Epidermal melanocyte (primary cell): ENCODE data around the gene TUBAL3.
"Not testable (repeated sequence)": the region's sequence is repeated elsewhere in the genome, so short reads cannot be mapped to it uniquely, and the experiment has no call there.

Source experiments
- DNase-seq: peaks from one replicate; pipeline ENCODE4 v3.0.0; 2011; ENCODE audit warnings: low spot score; ENCODE audit not compliant: insufficient read length

Gene TUBAL3

DNA sequence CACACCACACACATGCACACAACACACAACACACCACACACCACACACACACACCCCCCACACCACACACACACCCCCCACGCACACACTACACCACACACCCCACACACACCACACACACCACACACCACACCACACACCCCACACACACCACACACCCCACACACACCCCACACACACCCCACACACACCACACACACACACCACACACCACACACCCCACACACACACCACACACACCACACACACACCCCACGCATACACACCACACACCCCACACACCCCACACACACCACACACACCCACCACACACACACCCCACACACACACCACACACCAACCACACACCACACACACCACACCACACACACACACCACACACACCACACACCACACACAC is 23.4 kb downstream of the TUBAL3 start:
- no peak for DNase-seq

GRCh38 chr10:5380395-5380794 is 24.2 kb downstream of the TUBAL3 start:
- not testable (repeated sequence) for DNase-seq

DNA sequence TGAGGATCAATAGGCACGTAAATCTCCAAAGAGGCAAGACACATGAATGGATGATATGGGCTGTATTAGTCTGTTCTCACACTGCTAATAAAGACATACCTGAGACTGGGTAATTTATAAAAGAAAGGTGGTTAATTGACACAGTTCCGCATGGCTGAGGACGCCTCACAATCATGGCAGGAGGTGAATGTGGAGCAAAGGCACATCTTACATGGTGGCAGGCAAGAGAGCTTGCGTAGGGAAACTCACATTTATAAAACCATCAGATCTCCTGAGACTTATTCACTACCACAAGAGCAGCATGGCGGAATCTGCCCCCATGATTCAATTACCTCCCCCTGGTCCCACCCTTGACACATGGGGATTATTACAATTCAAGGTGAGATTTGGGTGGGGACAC is 25.4 kb downstream of the TUBAL3 start:
- DNase-seq, result not testable (repeated sequence)

DNA sequence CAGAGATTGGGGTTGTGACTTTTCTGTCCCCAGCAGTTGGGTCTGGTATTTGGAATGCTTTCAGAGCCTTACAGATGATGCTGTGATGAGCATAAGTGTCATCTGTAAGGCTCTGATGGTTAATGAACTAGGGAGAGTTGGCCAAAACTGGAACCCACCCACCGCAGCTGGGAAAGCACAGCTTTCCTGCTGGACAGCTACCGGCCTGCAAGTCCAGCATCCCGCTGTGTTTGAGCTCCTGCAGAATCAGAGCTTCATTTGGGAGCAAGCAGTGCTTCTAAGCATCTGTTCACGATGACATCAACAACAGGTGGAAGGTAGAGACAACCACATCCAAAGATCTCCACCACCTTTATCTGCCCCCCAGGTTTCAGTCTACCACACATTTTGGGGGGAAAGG is 28.2 kb downstream of the TUBAL3 start:
- no peak for DNase-seq

DNA sequence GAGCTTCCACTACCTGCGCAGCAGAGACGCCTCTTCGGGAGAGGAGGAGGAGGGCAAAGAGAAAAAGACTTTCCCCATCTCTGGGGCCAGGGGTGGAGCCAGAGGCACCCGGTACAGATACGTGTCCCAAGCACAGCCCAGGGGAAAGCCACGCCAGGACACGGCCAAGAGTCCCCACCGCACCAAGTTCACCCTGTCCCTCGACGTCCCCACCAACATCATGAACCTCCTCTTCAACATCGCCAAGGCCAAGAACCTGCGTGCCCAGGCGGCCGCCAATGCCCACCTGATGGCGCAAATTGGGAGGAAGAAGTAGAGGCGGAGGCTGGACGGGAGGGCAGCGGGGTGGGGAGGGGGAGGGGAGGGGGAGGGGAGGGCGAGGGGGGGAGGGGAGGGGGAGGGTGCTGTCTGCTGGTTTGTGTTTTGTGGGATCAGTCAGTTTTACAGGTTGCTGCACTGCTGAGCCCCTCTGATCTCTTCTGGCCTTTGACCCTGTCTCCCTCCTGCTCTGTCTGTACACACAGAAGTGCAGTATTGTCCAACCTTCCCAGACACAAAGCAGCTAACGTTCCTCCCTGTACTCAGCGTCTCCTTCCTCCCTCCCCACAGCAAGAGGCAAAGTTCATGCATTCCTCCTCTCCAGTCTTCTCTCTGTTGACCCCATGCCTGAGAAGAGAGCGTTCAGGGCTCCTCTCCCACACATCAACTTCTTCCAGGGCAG is 30.6 kb downstream of the TUBAL3 start:
- no peak for DNase-seq

DNA sequence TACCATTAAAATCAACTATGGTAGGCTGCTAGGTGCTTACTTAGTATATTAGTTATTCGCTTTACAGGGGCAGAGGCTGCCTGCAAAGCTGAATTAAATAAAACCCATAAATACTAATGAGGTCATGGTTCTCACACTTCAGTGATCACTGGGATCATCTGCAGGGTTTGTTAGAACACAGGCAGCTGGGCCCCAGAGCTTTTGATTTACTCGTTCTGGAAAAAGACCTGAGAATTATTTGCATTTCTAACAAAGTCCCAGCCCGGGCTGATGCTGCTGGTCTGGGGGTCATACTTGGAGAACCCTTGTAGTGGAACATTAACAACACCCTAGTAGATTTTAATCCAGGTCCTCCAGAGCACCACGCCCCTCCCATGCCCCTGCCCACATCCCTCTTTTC is 31.3 kb downstream of the TUBAL3 start:
- DNase-seq, result no peak

DNA sequence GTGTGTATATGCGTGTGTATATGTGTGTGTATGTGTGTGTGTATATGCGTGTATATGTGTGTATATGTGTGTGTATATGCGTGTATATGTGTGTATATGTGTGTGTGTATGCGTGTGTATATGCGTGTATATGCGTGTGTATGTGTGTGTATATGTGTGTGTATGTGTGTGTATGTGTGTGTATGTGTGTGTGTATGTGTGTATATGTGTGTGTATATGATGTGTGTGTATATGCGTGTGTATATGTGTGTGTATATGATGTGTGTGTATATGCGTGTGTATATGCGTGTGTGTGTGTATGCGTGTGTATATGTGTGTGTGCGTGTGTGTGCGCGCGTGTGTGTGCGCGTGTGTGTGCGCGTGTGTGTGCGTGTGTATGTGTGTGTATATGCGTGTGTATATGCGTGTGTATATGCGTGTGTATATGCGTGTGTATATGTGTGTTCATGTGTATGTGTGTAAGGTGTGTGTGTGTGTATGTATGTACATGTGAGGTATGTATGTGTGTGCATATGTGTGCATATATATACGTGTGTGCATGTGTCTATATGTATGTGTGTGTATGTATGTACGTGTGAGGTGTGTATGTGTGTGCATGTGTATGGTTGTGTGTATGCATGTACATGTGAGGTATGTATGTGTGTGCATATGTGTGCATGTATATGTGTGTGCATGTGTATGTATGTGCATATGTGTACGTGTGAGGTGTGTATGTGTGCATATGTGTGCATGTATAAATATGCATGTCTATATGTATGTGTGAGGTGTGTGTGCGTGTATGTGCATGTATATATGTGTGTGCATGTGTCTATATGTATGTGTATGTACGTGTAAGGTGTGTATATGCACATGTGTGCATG is 33.9 kb downstream of the TUBAL3 start:
- no peak for DNase-seq

- DNase-seq, result no peak
Observed at GRCh38 chr10:5369362-5370158, 35.1 kb downstream of the TUBAL3 start.

DNA sequence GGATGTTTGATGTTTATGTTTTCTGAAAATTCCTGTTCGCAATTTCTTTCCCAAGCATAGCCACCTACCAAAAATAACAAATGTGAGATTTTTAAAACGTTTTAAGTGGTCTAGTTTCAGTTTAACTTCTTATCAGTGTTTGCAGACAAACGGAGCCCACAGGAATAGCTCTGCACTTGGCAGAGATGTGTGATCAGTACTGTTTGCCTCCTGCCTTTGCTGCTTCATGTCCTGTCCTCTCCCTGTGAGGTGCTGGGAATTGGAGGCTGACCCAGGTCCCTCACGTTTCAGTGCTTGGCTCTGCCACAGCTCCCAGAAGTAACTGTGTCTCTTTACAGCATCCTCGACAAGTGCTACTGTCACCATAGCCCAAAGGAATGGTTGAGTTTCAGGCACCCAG is 38.7 kb downstream of the TUBAL3 start:
- no peak for DNase-seq

- no peak for DNase-seq
Observed at GRCh38 chr10:5364890-5365338, 39.7 kb downstream of the TUBAL3 start, which contains the start of gene UCN3. UCN3 (plus strand) TSS chr10:5364966; CDS start chr10:5373721, 8,755 bp downstream.

- DNase-seq, result no peak
Observed at GRCh38 chr10:5364374-5364773, 40.3 kb downstream of the TUBAL3 start.

DNA sequence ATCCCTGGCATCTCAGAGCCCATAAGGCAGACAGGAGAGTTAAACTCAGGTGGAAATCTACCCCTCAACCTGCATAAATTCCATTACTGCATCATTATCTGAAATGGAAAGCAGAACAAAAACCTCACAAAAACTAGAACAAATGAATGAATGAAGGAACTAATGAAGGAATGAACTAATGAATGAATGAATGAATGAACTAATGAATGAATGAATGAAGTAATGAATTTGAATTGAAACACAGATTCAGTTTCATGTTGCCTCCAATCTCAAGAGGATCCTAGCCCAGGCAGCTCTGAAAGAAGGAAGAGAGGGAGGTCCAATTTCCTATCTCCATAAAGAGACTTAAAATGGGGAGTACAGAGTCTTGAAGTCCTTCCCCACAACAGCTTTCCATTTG is 41.8 kb downstream of the TUBAL3 start:
- DNase-seq, result no peak

DNA sequence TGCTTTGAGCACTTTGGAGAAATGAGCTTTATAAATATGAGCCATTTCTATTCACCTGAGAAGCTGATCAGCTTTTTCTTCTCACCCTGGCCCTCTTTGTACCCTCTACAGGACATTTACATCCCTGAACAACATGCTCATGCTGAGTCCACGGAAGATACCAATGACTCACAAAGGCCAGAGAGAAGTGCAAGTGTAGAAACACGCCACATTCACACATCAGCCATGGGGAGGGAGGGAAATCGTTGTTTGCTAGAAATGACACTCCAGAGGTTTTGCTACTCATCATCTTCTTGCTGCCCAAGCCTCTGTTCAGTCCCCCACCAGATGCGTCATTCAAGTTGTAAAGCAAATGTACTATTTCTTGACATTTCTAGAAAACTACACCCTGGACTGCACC is 42.7 kb downstream of the TUBAL3 start:
- DNase-seq, result no peak

- DNase-seq, result no peak
Observed at GRCh38 chr10:5360318-5360915, 44.2 kb downstream of the TUBAL3 start.

DNA sequence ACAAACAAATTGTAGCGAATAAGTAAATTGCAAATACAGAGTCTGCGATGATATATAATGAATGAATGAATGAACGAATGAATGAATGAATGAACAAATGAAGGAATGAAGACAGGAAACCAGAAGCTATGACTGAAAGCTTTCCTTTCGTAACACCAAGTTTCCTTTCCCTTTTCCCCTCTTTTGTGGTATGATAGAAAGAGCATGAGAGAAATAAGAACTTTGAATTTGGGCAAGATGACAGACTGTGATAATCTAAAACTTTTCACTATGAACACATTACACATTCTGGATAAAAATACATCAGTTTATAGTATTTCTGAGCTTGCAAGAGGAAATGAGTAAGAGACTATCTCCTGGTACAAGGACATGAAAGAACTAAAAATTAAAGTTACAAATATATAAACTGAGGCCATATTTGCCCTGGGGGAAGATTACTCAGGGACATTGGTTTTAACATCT is 48.3 kb downstream of the TUBAL3 start:
- no peak for DNase-seq

GRCh38 chr10:5355594-5356301 is 48.9 kb downstream of the TUBAL3 start:
- DNase-seq, result no peak

DNA sequence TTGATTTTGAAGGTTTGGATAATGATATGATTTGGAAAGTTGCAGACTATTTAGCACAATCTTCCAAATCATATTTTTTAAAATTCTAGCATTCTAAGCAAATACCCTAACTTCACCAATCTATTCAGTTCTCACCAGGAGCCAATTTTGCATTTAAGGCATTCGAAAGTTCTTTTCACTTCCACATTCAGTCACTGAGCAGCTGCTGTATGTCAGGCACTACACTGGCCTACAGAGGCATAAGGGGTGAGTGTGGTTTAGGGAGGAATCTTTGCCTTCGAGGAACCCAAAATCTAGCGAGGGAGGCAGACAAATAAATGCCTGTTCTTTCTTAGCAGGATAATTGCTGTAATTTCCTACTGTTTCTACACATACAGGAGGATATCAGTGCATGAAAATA is 50.6 kb downstream of the TUBAL3 start:
- DNase-seq, result no peak

DNA sequence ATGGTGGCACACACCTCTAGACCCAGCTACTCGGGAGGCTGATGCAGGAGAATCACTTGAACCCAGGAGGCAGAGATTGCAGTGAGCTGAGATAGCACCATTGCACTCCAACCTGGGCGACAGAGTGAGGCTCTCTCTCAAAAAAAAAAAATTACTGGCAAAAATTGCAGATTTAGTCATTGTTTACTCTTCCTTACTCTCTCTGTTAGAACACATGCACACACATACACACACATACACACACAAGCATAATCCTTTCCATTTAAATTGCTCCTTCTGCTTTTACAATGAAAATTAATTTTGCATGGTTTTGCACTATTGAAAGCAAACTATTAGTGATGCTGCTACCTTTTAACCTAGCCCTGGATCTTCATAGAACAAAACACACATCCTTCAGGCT is 55.3 kb downstream of the TUBAL3 start:
- no peak for DNase-seq

DNA sequence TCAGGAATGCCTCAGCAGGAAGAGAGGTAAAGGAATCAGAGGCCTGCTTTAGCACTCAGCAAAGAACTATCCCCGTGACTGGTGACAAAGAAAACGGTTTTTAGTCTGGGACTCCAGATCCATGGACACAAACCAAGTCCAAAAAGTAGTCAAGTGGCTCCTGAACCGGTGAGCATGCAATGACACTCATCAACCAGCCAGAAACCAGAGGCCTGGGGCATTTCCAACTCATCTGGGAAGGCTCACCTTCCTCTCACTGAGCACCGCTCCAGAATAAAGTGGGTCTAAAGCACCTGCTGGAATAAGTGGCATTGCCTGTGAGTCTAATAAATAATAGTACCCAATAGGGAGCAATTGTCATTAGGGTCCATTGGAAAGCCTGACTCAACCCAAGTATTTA is 57.7 kb downstream of the TUBAL3 start:
- no peak for DNase-seq

GRCh38 chr10:5344746-5345145 is 59.9 kb downstream of the TUBAL3 start:
- DNase-seq, result no peak

DNA sequence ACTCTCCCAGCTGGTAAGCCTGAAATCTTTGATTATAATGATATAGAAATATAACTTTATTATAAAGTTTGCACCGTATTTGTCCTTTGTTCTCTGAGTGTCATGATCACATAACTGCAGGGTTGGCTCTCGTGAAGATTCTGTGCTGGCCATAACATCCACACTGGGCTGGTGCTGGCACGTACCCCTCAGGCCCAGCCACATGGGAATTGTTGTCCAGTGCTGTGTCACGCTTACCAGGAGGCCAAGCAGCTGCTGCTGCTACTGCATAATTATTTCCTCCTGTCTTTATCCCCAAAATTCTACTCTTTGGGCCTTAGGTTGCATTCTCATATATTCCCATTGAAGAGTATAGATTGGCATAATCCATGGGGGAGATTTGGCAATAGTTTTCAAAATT is 60.6 kb downstream of the TUBAL3 start:
- DNase-seq, result no peak
